IPS DF 6.9 (cell line): Measurements from ENCODE around the gene LEP.
"Not testable (repeated sequence)": the region's sequence is repeated elsewhere in the genome, so short reads cannot be mapped to it uniquely, and the experiment has no call there.

Experiments used
- DNase-seq: peaks from one replicate; pipeline ENCODE4 v3.0.0-alpha.2; 2013; ENCODE audit warnings: low read depth, low spot score
- H3K27ac ChIP-seq: one replicate; pipeline ENCODE4 v1.5.1; 2013; ENCODE audit warnings: low read length, control low read depth
- H3K27me3 ChIP-seq: 2 replicates; pipeline ENCODE4 v1.6.1; 2013; ENCODE audit warnings: mild to moderate bottlenecking, low read length; ENCODE audit not compliant: control insufficient read depth, insufficient read depth
- H3K36me3 ChIP-seq: 2 replicates; pipeline ENCODE4 v1.6.1; 2013; ENCODE audit warnings: low read length; ENCODE audit not compliant: control insufficient read depth, insufficient read depth
- H3K4me1 ChIP-seq: 2 replicates; pipeline ENCODE4 v1.6.1; 2013; ENCODE audit warnings: low read length; ENCODE audit not compliant: control insufficient read depth, insufficient read depth
- H3K4me3 ChIP-seq: 2 replicates; pipeline ENCODE4 v1.5.1; 2013; ENCODE audit warnings: mild to moderate bottlenecking, low read length
- H3K9me3 ChIP-seq: 2 replicates; pipeline ENCODE4 v1.6.1; 2013; ENCODE audit warnings: low read length, inconsistent platforms; ENCODE audit not compliant: control insufficient read depth, insufficient read depth
- WGBS: extraction: QIAGEN DNeasy Blood & Tissue Kit; methylation state at CpG from one replicate; pipeline ENCODE4 v1.1.7; 2013; ENCODE audit warnings: mixed read lengths, missing lambda C conversion rate; ENCODE audit not compliant: insufficient read length, insufficient coverage; 5-methylcytosine and 5-hydroxymethylcytosine counted together

LEP gene

GRCh38 chr7:128226132-128226980, 14.7 kb upstream of the LEP start:
- Histone ChIP-seq H3K27ac (no peak overlapping the region), H3K27me3 (no peaks in the 10 kb centered on the region), H3K36me3 (no peaks in the 10 kb centered on the region), H3K4me1 (0 out of 2 replicates have a peak, but pooled peaks cover 1% of the 10 kb centered on the region), H3K4me3 (no peak overlapping the region), H3K9me3 (no peaks in the 10 kb centered on the region)
- no peak for DNase-seq
- 100% methylated on average over 1 of the region's 2 CpGs for whole genome bisulfite sequencing

- WGBS = no CpG with 5 or more reads among the region's 3 CpGs
- Histone ChIP-seq H3K4me1 (0 out of 2 replicates have a peak, but pooled peaks cover under 1% of the 10 kb centered on the region), H3K4me3 (no peak overlapping the region), H3K9me3 (no peaks in the 10 kb centered on the region), H3K36me3 (no peaks in the 10 kb centered on the region), H3K27ac (no peak overlapping the region), H3K27me3 (no peaks in the 10 kb centered on the region)
- DNase-seq = no peak
These were observed 13.8 kb upstream of the LEP start for GRCh38 chr7:128227271-128227670.

- Histone ChIP-seq H3K36me3 (no peaks in the 10 kb centered on the region), H3K4me3 (no peak overlapping the region), H3K27ac (no peak overlapping the region), H3K9me3 (no peaks in the 10 kb centered on the region), H3K4me1 (no peaks in the 10 kb centered on the region), H3K27me3 (no peaks in the 10 kb centered on the region)
- no peak for DNase-seq
- WGBS = no CpG with 5 or more reads among the region's 5 CpGs
These were observed 10.1 kb upstream of the LEP start for GRCh38 chr7:128231021-128231420.

GRCh38 chr7:128231677-128232076, 9.4 kb upstream of the LEP start:
- WGBS = no CpG with 5 or more reads among the region's 6 CpGs
- H3K9me3 ChIP-seq = no peaks in the 10 kb centered on the region
- no peaks in the 10 kb centered on the region for H3K4me1 ChIP-seq
- H3K36me3 ChIP-seq = no peaks in the 10 kb centered on the region
- H3K27ac ChIP-seq = no peak overlapping the region
- no peaks in the 10 kb centered on the region for H3K27me3 ChIP-seq
- no peak for DNase-seq
- no peak overlapping the region for H3K4me3 ChIP-seq

GRCh38 chr7:128233471-128233870, 7.6 kb upstream of the LEP start:
- DNase-seq = no peak

GRCh38 chr7:128234476-128235026, 6.5 kb upstream of the LEP start:
- no peaks in the 10 kb centered on the region for H3K9me3 ChIP-seq
- no CpG with 5 or more reads among the region's 9 CpGs for WGBS
- DNase-seq = no peak
- no peaks in the 10 kb centered on the region for H3K36me3 ChIP-seq
- H3K27ac ChIP-seq = no peak overlapping the region
- no peaks in the 10 kb centered on the region for H3K4me1 ChIP-seq
- no peaks in the 10 kb centered on the region for H3K27me3 ChIP-seq
- H3K4me3 ChIP-seq = no peak overlapping the region

More at GRCh38 chr7:128233471-128233870, 7.6 kb upstream of the LEP start:
- H3K9me3 ChIP-seq = no peaks in the 10 kb centered on the region
- no peaks in the 10 kb centered on the region for H3K36me3 ChIP-seq
- no peak overlapping the region for H3K27ac ChIP-seq
- H3K4me1 ChIP-seq = no peaks in the 10 kb centered on the region
- no CpG with 5 or more reads among the region's 5 CpGs for WGBS
- H3K4me3 ChIP-seq = no peak overlapping the region
- no peaks in the 10 kb centered on the region for H3K27me3 ChIP-seq

GRCh38 chr7:128235471-128235870, 5.6 kb upstream of the LEP start:
- H3K36me3 ChIP-seq = no peaks in the 10 kb centered on the region
- no peaks in the 10 kb centered on the region for H3K27me3 ChIP-seq
- DNase-seq = no peak
- no peak overlapping the region for H3K4me3 ChIP-seq
- H3K27ac ChIP-seq = no peak overlapping the region
- H3K9me3 ChIP-seq = peaks cover 1% of the 10 kb centered on the region; the same call in 1 of the 2 replicates
- H3K4me1 ChIP-seq = no peaks in the 10 kb centered on the region
- no CpG with 5 or more reads among the region's 7 CpGs for WGBS

- H3K9me3 ChIP-seq = peaks cover 1% of the 10 kb centered on the region; the same call in 1 of the 2 replicates
- no peak overlapping the region for H3K27ac ChIP-seq
- H3K4me3 ChIP-seq = no peak overlapping the region
- WGBS = no CpG with 5 or more reads among the region's 1 CpG
- H3K4me1 ChIP-seq = no peaks in the 10 kb centered on the region
- no peaks in the 10 kb centered on the region for H3K36me3 ChIP-seq
- DNase-seq = no peak
- H3K27me3 ChIP-seq = no peaks in the 10 kb centered on the region
These were observed 4.0 kb upstream of the LEP start for GRCh38 chr7:128236924-128237586.

- not testable (repeated sequence) for H3K9me3 ChIP-seq, H3K36me3 ChIP-seq, H3K4me1 ChIP-seq, DNase-seq, H3K27me3 ChIP-seq, H3K4me3 ChIP-seq, H3K27ac ChIP-seq
- no CpG with 5 or more reads among the region's 7 CpGs for WGBS
These were observed 1.9 kb upstream of the LEP start for GRCh38 chr7:128239146-128239545.

GRCh38 chr7:128242661-128243060, 1.6 kb downstream of the LEP start:
- WGBS = no CpG with 5 or more reads among the region's 11 CpGs
- Histone ChIP-seq H3K9me3 (peaks cover 1% of the 10 kb centered on the region; the same call in 1 of the 2 replicates), H3K4me1 (no peaks in the 10 kb centered on the region), H3K4me3 (no peak overlapping the region), H3K36me3 (no peaks in the 10 kb centered on the region), H3K27me3 (no peaks in the 10 kb centered on the region), H3K27ac (no peak overlapping the region)
- no peak for DNase-seq
